ENCODE data around the gene PIM3.
A peak's percentile ranks its signal among the peaks of the same experiment; 100 is the strongest.

The PIM3 gene

GRCh38 chr22:49956418-49956770 lies 4.2 kb upstream of the PIM3 start:
- DNase-seq (ENCODE audit: low spot score): no peak

GRCh38 chr22:49956914-49957825 lies 3.4 kb upstream of the PIM3 start:
- no peak for DNase-seq (ENCODE audit: low spot score)

GRCh38 chr22:49957826-49958365 lies 2.7 kb upstream of the PIM3 start:
- DNase-seq (ENCODE audit: low spot score): no peak

- no peak for DNase-seq (ENCODE audit: low spot score)
Measured at GRCh38 chr22:49958366-49958921, 2.1 kb upstream of the PIM3 start.

GRCh38 chr22:49958931-49959781 lies 1.4 kb upstream of the PIM3 start:
- DNase-seq (ENCODE audit: low spot score): no peak

DNA sequence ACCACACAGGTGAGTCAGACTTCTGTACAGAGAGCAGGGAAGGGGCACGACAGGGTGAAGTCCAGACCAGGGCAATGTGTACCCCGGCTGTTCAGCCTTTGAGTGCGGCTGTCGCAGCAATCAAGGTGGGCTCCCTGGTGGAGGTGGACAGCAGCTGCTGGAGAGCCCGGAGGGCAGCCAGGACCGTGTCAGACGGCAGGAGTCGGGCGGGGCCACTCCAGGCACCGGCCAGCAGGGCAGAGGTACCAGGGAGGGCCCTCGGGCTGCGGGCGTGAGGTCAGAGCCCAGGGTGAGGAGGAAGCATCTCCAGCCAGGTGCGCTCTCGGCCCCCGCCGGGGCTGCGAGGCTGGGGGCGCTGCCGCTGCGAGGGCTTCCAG lies 802 bp upstream of the PIM3 start:
- peak; percentile 73 for DNase-seq (ENCODE audit: low spot score)

DNA sequence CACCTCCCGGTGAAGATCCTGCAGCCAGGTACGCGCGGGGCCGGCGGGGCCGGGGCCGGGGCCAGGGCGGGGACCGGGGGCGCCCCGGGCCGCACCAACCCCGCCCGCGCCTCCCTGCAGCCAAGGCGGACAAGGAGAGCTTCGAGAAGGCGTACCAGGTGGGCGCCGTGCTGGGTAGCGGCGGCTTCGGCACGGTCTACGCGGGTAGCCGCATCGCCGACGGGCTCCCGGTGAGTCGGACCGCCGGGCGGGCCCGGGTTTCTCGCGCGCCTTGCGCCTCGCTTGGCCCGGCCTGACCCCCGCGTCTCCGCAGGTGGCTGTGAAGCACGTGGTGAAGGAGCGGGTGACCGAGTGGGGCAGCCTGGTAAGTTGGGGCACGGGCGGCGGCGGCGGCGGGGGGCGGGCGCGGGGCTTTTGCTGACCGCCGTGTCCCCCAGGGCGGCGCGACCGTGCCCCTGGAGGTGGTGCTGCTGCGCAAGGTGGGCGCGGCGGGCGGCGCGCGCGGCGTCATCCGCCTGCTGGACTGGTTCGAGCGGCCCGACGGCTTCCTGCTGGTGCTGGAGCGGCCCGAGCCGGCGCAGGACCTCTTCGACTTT lies 531 bp downstream of the PIM3 start:
- no peak for DNase-seq (ENCODE audit: low spot score)

DNA sequence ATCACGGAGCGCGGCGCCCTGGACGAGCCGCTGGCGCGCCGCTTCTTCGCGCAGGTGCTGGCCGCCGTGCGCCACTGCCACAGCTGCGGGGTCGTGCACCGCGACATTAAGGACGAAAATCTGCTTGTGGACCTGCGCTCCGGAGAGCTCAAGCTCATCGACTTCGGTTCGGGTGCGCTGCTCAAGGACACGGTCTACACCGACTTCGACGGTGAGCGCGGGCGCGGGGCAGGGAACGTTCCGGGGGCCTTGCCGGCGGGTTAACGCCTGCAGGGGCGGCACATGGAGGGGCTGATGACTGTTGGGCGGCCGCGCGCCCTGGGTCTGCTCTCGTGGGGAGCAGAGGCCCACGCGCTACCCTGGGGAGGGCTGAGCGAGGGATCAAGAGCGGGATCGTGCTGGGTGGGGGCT lies 1.0 kb downstream of the PIM3 start:
- no peak for DNase-seq (ENCODE audit: low spot score)

- peak; percentile 78 for DNase-seq (ENCODE audit: low spot score)
Measured at GRCh38 chr22:49962012-49962750, 1.6 kb downstream of the PIM3 start.

DNA sequence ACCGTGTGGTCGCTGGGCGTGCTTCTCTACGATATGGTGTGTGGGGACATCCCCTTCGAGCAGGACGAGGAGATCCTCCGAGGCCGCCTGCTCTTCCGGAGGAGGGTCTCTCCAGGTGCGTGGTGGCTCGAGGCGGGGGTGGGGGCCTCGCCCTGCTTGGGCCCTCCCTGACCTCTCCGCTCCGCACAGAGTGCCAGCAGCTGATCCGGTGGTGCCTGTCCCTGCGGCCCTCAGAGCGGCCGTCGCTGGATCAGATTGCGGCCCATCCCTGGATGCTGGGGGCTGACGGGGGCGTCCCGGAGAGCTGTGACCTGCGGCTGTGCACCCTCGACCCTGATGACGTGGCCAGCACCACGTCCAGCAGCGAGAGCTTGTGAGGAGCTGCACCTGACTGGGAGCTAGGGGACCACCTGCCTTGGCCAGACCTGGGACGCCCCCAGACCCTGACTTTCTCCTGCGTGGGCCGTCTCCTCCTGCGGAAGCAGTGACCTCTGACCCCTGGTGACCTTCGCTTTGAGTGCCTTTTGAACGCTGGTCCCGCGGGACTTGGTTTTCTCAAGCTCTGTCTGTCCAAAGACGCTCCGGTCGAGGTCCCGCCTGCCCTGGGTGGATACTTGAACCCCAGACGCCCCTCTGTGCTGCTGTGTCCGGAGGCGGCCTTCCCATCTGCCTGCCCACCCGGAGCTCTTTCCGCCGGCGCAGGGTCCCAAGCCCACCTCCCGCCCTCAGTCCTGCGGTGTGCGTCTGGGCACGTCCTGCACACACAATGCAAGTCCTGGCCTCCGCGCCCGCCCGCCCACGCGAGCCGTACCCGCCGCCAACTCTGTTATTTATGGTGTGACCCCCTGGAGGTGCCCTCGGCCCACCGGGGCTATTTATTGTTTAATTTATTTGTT lies 2.4 kb downstream of the PIM3 start:
- peak; percentile 2 for DNase-seq (ENCODE audit: low spot score)

DNA sequence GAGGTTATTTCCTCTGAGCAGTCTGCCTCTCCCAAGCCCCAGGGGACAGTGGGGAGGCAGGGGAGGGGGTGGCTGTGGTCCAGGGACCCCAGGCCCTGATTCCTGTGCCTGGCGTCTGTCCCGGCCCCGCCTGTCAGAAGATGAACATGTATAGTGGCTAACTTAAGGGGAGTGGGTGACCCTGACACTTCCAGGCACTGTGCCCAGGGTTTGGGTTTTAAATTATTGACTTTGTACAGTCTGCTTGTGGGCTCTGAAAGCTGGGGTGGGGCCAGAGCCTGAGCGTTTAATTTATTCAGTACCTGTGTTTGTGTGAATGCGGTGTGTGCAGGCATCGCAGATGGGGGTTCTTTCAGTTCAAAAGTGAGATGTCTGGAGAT lies 3.1 kb downstream of the PIM3 start:
- no peak for DNase-seq (ENCODE audit: low spot score)

- no peak for DNase-seq (ENCODE audit: low spot score)
Measured at GRCh38 chr22:49964136-49965090, 3.8 kb downstream of the PIM3 start.

GRCh38 chr22:49965091-49966040 lies 4.8 kb downstream of the PIM3 start:
- DNase-seq (ENCODE audit: low spot score): peak; percentile 2

DNA sequence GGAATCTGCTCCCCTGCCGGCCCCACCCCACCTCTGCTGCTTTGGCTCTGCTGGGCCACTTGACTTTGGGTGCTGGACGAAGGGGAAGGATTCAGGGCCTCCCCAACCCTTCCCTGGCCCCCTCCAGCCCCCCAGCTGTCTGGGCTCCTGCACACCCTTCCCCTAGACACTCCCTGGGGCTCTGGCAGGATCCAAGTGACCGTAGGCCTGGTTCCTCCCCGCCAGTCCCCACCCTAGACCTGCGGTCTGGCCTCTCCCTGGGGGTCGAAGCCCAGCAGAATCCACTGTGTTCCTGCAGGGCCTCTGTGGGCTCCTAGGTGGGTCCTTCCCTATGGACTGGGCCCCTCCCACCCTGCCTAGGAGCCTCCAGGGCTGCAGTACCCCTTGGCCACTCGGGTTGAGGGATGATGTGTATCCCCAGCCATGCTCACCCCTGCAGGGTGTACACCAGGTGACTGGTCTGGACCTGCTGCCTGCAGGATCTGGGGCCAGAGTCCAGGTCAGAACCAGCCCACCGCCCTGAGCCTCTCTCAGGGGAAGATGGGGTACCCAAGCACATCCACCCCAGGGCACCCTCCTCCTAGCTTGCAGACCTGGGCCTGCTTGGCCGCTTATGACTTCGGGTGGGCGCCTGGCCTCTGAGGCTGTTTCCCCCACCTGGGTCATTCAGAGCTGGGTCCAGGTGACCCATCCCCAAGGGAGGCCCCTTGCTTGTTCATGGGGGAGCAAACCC lies 5.6 kb downstream of the PIM3 start:
- DNase-seq (ENCODE audit: low spot score): peak; percentile 5

DNA sequence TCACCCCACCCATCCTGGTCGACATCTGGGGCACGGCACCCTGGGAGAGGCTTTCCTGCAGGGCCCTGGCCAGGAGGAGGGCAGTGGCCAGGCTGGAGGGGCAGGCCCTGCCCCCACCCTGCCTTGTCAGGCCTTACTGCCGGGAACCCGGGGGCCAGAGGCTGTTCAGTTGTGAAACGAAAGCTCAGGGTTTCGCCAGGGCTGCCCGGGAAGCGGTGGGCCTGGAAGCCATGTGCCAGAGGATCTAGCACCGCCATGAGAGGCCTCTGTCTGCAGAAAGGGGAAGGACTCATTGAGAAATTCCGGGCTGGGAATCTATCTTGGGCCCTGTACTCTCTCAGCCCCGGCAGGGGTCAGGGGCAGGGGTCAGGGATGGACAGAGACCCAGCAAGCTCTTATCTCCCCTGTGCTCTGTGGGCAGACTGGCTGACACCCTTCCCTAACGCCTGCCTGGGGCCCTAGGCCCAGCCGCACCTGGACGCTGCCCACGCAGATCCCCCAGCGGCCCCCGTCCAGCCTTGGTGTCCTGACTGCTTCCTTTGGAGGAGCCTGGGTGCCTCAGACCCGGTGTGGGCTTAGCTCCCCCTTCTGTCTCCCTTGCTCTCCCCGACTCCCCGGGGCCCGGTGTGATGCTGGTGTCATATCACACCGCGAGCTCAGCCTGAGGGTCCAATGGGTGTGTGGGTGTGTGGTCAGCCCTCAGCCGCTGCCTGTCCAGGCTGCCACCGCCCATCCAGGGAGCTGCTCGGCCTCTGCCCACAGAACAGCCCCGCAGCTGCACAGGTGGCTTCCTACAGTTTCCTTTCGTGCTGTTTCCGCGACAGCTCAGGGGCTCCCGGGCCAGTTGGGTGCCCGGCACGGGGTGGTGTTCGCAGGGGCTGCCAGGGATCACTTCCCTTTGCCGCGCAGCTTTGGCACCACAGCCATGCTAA lies 6.5 kb downstream of the PIM3 start:
- DNase-seq (ENCODE audit: low spot score): peak; percentile 9

- DNase-seq (ENCODE audit: low spot score): peak; percentile 4
Measured at GRCh38 chr22:49967706-49968208, 7.2 kb downstream of the PIM3 start.
